Nucleus accumbens (tissue), 56 donors: ENCODE measurements around the gene WNK1.
"Not testable (repeated sequence)": the region's sequence is repeated elsewhere in the genome, so short reads cannot be mapped to it uniquely, and the experiment has no call there.

Source experiments
- DNase-seq, 56 donors: peaks; one replicate each; lab custom pipeline; 2025; lab: John Stamatoyannopoulos, UW

Gene WNK1

GRCh38 chr12:776772-777373, 24.5 kb downstream of the WNK1 start:
- not testable (repeated sequence) for DNase-seq

DNA sequence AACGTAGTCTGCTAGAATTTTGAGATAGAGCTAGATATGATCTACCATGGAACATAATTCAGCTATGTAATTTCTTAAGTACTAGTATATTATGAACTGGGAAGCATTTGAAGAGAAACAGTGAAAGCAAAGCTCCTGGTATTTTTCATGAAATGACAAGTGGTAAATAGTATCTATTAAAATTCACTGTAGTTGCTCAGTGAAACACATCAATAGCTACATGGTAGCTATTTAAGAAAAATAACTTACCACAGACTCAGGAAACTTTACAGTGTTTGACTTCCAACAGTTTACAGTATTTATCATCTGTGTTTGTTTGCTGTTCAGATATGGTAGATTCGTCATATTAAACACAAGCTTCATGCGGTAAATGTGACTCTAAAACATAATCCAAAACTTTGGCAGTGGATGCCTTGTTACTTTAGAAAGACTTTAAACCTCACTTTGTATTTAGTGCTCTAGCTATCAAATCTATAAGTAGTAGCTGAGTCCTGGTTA, 25.2 kb downstream of the WNK1 start:
- DNase-seq: no peak

DNA sequence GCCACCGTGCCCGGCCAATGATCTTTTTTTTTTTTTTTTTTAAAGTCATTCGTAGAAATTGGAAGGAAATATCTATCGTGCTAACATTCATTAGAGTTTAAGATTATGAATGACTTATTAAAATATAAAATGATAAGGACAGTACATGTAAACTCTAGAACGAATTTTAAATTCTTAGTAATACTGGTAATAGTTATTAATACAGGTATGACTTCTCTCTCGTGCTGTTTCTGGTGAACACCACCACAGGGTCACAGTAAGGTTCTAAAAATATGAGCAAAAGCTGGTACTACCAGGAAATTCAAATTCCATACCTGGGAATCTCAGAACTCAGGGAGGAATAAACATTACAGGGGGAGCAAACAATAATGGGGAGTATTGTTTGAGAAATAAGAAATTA, 26.2 kb downstream of the WNK1 start:
- no peak for DNase-seq

- DNase-seq: no peak
These were observed 27.7 kb downstream of the WNK1 start for GRCh38 chr12:779745-780734.

DNA sequence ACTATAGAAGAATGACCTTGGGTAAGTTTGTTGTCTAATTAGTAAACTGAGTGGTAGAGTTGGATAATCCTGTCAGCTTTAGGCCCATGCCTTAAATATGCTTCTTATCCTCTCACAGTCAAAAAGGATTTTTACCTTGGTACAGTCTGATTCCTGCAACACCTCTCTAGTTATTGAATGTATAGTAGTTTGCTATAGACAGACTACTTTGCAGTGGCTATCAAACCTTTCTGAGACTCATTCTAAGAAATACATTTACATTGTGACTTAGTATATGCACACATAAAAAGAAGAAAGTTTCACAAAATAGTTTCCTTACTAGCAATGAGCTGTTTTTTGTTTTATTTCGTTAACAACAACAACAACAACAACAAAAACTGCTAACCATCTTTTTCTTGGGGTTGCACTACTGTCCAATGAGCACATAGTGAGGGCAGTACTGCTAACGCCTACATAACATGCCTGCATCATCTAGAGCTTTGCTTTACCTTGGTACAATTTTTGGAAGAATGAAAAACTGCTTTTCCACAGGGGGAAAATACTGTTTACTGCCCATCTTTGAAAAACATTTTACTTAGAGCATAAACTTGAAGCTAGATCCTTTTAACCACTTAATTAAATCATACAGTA, 28.5 kb downstream of the WNK1 start:
- no peak for DNase-seq

DNA sequence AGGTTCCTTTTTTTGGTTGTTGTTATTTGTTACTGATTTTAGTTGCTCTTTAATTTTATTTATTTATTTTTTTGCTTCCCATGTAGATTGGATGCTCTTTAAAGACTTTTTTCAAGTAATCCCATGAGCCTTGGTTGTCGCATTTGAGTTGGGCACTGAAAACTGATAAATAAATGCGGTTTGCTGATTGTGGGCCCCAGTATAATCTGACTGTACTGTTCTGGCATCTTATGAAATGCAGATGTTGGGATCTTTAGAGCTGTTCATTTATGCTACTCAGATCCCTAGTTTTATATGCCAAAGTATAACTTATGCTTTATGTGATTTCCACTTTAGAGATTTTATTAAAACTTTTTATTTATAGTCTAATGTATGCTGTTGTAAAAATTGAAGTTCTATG, 33.3 kb downstream of the WNK1 start:
- no peak for DNase-seq

DNA sequence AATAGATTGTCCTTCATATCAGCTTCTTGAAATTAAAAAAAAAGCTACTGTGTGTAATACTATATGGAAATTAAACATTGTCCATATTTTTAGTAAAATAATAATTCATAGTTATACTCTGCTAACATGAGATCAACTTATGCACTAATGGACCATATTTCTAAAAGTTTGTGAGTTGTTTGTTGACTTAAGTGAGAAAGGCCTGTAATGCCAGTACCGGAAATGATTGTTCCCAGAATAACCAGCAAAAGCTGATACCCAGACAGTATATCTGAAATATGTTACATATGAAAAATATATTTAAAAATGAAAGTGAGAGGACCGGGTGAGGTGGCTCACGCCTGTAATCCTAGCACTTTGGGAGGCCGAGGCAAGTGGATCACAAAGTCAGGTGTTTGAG, 35.9 kb downstream of the WNK1 start:
- no peak for DNase-seq

DNA sequence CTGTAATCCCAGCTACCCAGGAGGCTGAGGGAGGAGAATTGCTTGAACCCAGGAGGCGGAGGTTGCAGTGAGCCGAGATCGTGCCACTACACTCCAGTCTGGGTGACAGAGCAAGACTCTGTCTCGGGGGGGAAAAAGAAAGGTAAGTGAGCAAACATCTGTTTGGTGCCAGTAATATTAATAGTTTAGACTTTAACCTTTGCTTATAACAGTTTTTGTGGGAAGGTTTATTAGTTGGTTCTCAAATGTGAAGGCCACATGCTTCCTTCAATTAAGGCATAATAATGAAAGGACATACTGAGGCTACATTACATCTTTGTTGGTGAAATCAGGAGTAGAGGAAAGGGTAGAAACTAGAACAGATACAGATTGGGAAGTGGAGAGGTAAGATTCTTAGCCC, 36.4 kb downstream of the WNK1 start:
- not testable (repeated sequence) for DNase-seq

DNA sequence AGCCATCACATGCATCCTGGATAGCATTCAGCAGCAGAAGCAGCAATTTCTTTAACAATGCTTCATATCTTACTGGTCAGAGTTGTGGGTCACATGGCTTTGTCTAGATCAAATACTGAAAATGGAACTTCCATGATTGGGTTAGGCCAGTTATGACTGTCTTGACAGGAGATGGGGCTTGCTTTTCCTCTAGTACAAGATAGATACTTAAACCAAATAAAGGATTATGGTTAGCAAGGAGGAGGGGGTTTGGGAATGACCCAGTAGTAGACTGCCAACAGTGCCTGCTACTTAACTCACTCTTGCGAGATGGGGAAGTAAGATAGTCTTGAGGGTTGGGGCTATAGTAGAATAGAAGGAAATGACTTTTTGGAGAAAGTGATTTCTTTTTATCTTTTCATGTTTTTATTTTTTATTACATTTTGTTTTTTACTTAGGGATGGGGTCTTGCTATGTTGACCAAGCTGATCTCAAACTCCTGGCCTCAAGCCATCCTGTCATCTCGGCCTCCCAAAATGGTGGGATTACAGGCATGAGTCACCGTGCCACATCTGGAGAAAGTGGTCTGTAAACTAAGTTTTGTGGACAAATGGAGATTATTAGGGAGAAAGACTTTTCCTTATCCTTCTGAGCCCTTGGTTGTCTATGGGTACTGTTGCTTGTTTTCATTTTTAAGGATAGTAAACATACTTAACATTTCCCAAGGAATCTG, 37.6 kb downstream of the WNK1 start:
- DNase-seq: no peak

DNA sequence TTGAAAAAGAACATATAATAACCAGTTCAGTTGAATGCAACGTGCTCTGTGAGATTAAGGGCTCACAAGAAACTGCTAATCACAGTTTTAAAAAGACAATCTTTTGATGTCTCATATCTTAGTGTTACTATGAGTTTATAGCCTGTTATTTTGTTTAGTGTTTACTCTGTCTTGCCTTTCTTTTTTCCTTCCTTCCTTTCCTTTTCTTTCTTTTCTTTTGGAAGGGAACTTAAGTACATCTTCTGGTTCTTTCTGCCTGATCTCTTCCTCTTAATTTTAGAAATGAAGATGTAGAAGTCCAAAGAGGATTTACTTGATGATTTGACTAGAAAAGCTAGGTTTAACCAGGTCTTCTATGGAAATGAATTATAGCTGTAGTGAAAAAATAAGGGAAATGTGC, 38.2 kb downstream of the WNK1 start:
- no peak for DNase-seq

GRCh38 chr12:793037-793436, 40.7 kb downstream of the WNK1 start:
- no peak for DNase-seq

DNA sequence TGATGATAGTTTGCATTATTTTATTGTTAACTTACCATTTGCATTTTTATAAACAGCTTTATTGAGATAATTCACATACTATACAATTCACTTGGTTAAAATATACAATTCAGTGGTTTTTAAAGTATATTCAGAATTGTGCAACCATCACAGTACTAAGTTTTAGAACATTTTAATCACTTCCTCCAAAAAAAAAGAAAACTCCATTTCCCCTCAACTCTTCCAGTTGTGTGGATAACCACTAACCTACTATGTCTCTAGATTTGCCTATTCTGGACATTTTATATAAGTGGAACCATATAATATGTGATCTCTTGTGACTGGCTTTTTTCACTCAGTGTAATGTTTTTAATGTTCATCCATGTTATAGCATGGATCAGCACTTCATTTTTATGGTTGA, 41.3 kb downstream of the WNK1 start:
- DNase-seq: no peak

- no peak for DNase-seq
These were observed 42.9 kb downstream of the WNK1 start for GRCh38 chr12:795305-795704.

DNA sequence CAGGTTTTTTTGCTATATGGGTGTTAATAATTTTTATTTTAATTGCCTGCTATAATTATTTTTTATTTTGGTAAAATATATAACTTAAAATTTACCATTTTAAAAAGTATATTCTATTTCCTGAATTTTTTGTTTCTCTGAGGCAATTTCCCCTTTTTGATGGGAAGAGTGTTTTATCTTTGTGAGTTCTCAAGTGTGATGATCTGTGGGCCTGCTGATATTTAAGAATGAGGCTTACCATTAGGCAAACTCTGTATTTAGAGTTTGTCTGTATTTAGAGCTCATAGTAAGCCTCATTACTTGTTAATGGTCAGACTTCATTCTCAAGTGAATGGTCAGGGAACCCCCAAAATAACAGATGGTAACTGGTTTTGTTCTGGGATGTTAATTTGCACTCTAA, 48.0 kb downstream of the WNK1 start:
- no peak for DNase-seq

GRCh38 chr12:802242-803120, 50.1 kb downstream of the WNK1 start:
- no peak for DNase-seq

- peak in 1 of 56 donors; percentile 4 for DNase-seq
These were observed 52.7 kb downstream of the WNK1 start for GRCh38 chr12:805022-805632.

GRCh38 chr12:806200-806791, 53.9 kb downstream of the WNK1 start:
- DNase-seq: no peak

DNA sequence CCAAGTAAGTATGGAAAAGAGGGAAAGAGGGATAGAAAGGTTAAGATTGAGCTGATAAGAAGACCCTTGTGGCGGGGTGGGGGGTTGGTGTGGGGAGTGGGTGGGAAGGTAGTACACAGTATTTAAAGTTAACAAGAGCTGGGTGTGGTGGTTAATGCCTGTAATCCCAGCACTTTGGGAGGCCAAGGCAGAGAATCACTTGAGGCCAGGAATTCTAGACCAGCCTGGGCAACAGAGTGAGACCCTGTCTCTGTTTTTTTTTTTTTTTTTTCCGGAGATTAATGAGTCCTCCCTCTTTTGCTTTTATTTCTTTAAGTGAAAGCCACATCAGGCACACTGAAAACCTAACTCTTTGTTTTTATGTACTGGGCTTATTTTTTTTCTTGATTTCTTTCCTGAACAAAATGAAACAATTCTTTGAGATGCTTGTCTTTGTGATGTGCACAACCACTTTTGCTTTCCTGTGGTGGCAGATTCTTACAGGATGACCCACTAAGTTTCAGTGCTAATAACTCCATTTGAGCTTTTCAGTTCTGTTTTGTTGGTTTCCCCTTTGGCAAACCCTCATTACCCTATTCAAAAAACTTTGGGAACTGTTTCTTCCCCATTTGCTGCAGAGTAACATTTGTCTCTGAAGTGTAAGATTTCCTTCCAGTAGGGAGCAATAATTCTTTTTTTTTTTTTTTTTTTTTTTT, 54.8 kb downstream of the WNK1 start:
- DNase-seq: no peak
